Activated B cell treated with CpG ODN at 0.5 μM for 24 hours (primary cell): Measurements from ENCODE around the gene BICD1. TPM values are rescaled to one million over a fixed set of nuclear protein-coding genes. Genes with fewer than 3 reads are reported as not detected.

Experiments used
- ATAC-seq: fragments of 200-7000 bp; cut with Tn5 transposase; one replicate; pipeline ENCODE4 v1.10.0; 2021; ENCODE audit warnings: low read depth, mild to moderate bottlenecking, moderate library complexity
- CTCF ChIA-PET: fragments of 350-600 bp; sonication (Branson Sonifier 250); formaldehyde crosslinking; loops from one replicate; lab custom pipeline; 2021; ENCODE audit warnings: antibody characterized with exemption; lab: Charles Lee
- POLR2A ChIA-PET: fragments of 350-600 bp; sonication (Branson Sonifier 250); formaldehyde crosslinking; loops from one replicate; lab custom pipeline; 2021; ENCODE audit warnings: antibody characterized with exemption; lab: Charles Lee
- DNase-seq: peaks from one replicate; pipeline ENCODE4 v3.0.0; 2022
- H3K27ac Mint-ChIP-seq: one replicate; pipeline ENCODE4 v1.8.0; 2020; ENCODE audit warnings: mixed read lengths
- H3K27me3 Mint-ChIP-seq: one replicate; pipeline ENCODE4 v1.8.0; 2021; ENCODE audit warnings: mixed read lengths
- H3K36me3 Mint-ChIP-seq: one replicate; pipeline ENCODE4 v1.8.0; 2021; ENCODE audit warnings: low read depth, mixed read lengths
- H3K4me1 Mint-ChIP-seq: one replicate; pipeline ENCODE4 v1.8.0; 2021; ENCODE audit warnings: mixed read lengths
- H3K4me3 Mint-ChIP-seq: one replicate; pipeline ENCODE4 v1.8.0; 2020; ENCODE audit warnings: mild to moderate bottlenecking, mixed read lengths
- H3K9me3 Mint-ChIP-seq: one replicate; pipeline ENCODE4 v1.8.0; 2020; ENCODE audit warnings: mixed read lengths
- CTCF ChIP-seq: fragments of 200-600 bp; IDR thresholded peaks from one replicate; pipeline ENCODE4 v1.8.0; 2022; ENCODE audit warnings: antibody characterized with exemption, mild to moderate bottlenecking
- intact Hi-C: fragments of 100-400 bp; cut with micrococcal nuclease; formaldehyde crosslinking; loops from one replicate; pipeline ENCODE4 v1.15.1; 2024
- total RNA-seq: library from RNA; stranded (reverse); gene quantifications from 2 replicates; pipeline ENCODE4 v1.2.3, GENCODE V29; 2022

Gene BICD1
- total RNA-seq, 1 donor from 2014 or later: 67.6 TPM

- no peak for TF ChIP-seq CTCF
Measured at GRCh38 chr12:32233568-32233967, 126.9 kb downstream of the BICD1 start.

GRCh38 chr12:32235251-32235650, 128.6 kb downstream of the BICD1 start:
- Mint-ChIP-seq H3K36me3 (peaks cover 17% of the 10 kb centered on the region), H3K27me3 (no peaks in the 10 kb centered on the region), H3K9me3 (peaks cover 6% of the 10 kb centered on the region), H3K4me3 (no peak overlapping the region), H3K27ac (no peak overlapping the region), H3K4me1 (no peaks in the 10 kb centered on the region)
- CTCF ChIA-PET: no interaction called here
- ATAC-seq: no peak
- intact Hi-C loops: loop anchor here (2.0 kb wide), 1 partner anchor 14 kb away; no protein-coding TSS in a partner anchor
- TF ChIP-seq CTCF: no peak
- POLR2A ChIA-PET: interaction anchor here (0.7 kb wide), 1 partner anchor 14 kb away, joined by 3 read pairs; no protein-coding TSS in a partner anchor
- DNase-seq: no peak

More at GRCh38 chr12:32233568-32233967, 126.9 kb downstream of the BICD1 start:
- H3K27ac Mint-ChIP-seq: no peak overlapping the region
- no peak overlapping the region for H3K4me3 Mint-ChIP-seq
- H3K27me3 Mint-ChIP-seq: no peaks in the 10 kb centered on the region
- peaks cover 6% of the 10 kb centered on the region for H3K9me3 Mint-ChIP-seq
- DNase-seq (no peak), ATAC-seq (no peak)
- ChIA-PET CTCF (interaction anchor here (0.7 to 1.1 kb wide), 2 partner anchors 12 to 38 kb away, joined by 3 read pairs; no protein-coding TSS in a partner anchor), POLR2A (interaction anchor here (0.6 kb wide), 1 partner anchor 16 kb away, joined by 6 read pairs; no protein-coding TSS in a partner anchor)
- H3K36me3 Mint-ChIP-seq: peaks cover 17% of the 10 kb centered on the region
- intact Hi-C loops: no loop called here
- no peaks in the 10 kb centered on the region for H3K4me1 Mint-ChIP-seq

- TF ChIP-seq CTCF: no peak
- DNase-seq (no peak), ATAC-seq (no peak)
- Mint-ChIP-seq H3K27me3 (no peaks in the 10 kb centered on the region), H3K36me3 (peaks cover 17% of the 10 kb centered on the region), H3K4me1 (no peaks in the 10 kb centered on the region), H3K9me3 (peaks cover 6% of the 10 kb centered on the region), H3K4me3 (no peak overlapping the region), H3K27ac (no peak overlapping the region)
- ChIA-PET CTCF (no interaction called here), POLR2A (no interaction called here)
- intact Hi-C loops: no loop called here
Measured at GRCh38 chr12:32240162-32240561, 133.5 kb downstream of the BICD1 start.

GRCh38 chr12:32240831-32241230, 134.2 kb downstream of the BICD1 start:
- POLR2A ChIA-PET: interaction anchor here (0.5 kb wide), 1 partner anchor 284 kb away, joined by 8 read pairs; no protein-coding TSS in a partner anchor
- CTCF ChIA-PET: no interaction called here
- Mint-ChIP-seq H3K4me3 (no peak overlapping the region), H3K9me3 (peaks cover 6% of the 10 kb centered on the region), H3K27me3 (no peaks in the 10 kb centered on the region), H3K36me3 (peaks cover 17% of the 10 kb centered on the region), H3K4me1 (no peaks in the 10 kb centered on the region), H3K27ac (no peak overlapping the region)
- DNase-seq: no peak
- intact Hi-C loops: no loop called here
- no peak for TF ChIP-seq CTCF
- ATAC-seq: no peak

GRCh38 chr12:32242641-32243040, 136.0 kb downstream of the BICD1 start:
- peaks cover under 1% of the 10 kb centered on the region for H3K9me3 Mint-ChIP-seq
- no peak overlapping the region for H3K27ac Mint-ChIP-seq
- no peaks in the 10 kb centered on the region for H3K27me3 Mint-ChIP-seq
- peaks cover 7% of the 10 kb centered on the region for H3K36me3 Mint-ChIP-seq
- DNase-seq (no peak), ATAC-seq (no peak)
- CTCF ChIA-PET: interaction anchor here (1.0 kb wide), 1 partner anchor 11 kb away, joined by 3 read pairs; no protein-coding TSS in a partner anchor
- no peaks in the 10 kb centered on the region for H3K4me1 Mint-ChIP-seq
- intact Hi-C loops: no loop called here
- POLR2A ChIA-PET: interaction anchor here (0.6 kb wide), 1 partner anchor 20 kb away, joined by 3 read pairs; no protein-coding TSS in a partner anchor
- no peak for TF ChIP-seq CTCF
- no peak overlapping the region for H3K4me3 Mint-ChIP-seq
